Activated CD8-positive, alpha-beta memory T cell treated with anti-CD3 and anti-CD28 coated beads for 36 hours (primary cell): ENCODE data around the gene GPR17. TPM values are rescaled to one million over a fixed set of nuclear protein-coding genes. Genes with fewer than 3 reads are reported as not detected.

Experiments
- CTCF ChIA-PET: fragments of 350-600 bp; sonication (Branson Sonifier 250); formaldehyde crosslinking; loops from one replicate; lab custom pipeline; 2021; ENCODE audit warnings: antibody characterized with exemption; lab: Charles Lee
- POLR2A ChIA-PET: fragments of 350-600 bp; sonication (Branson Sonifier 250); formaldehyde crosslinking; loops from one replicate; lab custom pipeline; 2021; ENCODE audit warnings: antibody characterized with exemption; lab: Charles Lee
- total RNA-seq, 2 experiments: library from RNA; stranded (reverse); gene quantifications; one replicate each; pipeline ENCODE4 v1.2.3, GENCODE V29; 2021

Gene GPR17
- total RNA-seq, 2 experiments from 2014 or later: not detected

- ChIA-PET POLR2A (no interaction called here), CTCF (interaction anchor here (1.0 kb wide), 1 partner anchor 20 kb away, joined by 3 read pairs; no protein-coding TSS in a partner anchor)
Observed at GRCh38 chr2:127674241-127675209, 28.6 kb downstream of the GPR17 start.

GRCh38 chr2:127675331-127676261, 29.6 kb downstream of the GPR17 start, which contains the start of gene LIMS2:
TSS of gene LIMS2 (minus strand) at chr2:127675530. CDS start at chr2:127675024, 506 bp downstream.
- CTCF ChIA-PET: interaction anchor here (1.0 to 1.4 kb wide), 3 partner anchors 19 to 84 kb away, joined by 3 to 6 read pairs (median 4); no protein-coding TSS in a partner anchor
- POLR2A ChIA-PET: interaction anchor here (1.3 kb wide), 1 partner anchor 34 kb away, joined by 5 read pairs; no protein-coding TSS in a partner anchor

- ChIA-PET POLR2A (no interaction called here), CTCF (no interaction called here)
Observed at GRCh38 chr2:127676906-127677305, 31.0 kb downstream of the GPR17 start.

GRCh38 chr2:127678531-127678930, 32.6 kb downstream of the GPR17 start:
- CTCF ChIA-PET: no interaction called here
- POLR2A ChIA-PET: no interaction called here

GRCh38 chr2:127678991-127679390, 33.0 kb downstream of the GPR17 start:
- CTCF ChIA-PET: no interaction called here
- POLR2A ChIA-PET: no interaction called here

- ChIA-PET CTCF (no interaction called here), POLR2A (no interaction called here)
Observed at GRCh38 chr2:127679680-127680361, 33.9 kb downstream of the GPR17 start.

- CTCF ChIA-PET: no interaction called here
- POLR2A ChIA-PET: no interaction called here
Observed at GRCh38 chr2:127680706-127681287, 34.8 kb downstream of the GPR17 start.

- POLR2A ChIA-PET: no interaction called here
Observed at GRCh38 chr2:127681288-127681804, 35.4 kb downstream of the GPR17 start.

GRCh38 chr2:127681976-127682857, 36.3 kb downstream of the GPR17 start:
- ChIA-PET CTCF (interaction anchor here (1.2 kb wide), 1 partner anchor 91 kb away, joined by 4 read pairs; no protein-coding TSS in a partner anchor), POLR2A (no interaction called here)

More at GRCh38 chr2:127681288-127681804, 35.4 kb downstream of the GPR17 start:
- CTCF ChIA-PET: interaction anchor here (1.2 kb wide), 1 partner anchor 90 kb away, joined by 4 read pairs; no protein-coding TSS in a partner anchor

- CTCF ChIA-PET: no interaction called here
Observed at GRCh38 chr2:127683056-127683455, 37.1 kb downstream of the GPR17 start.

GRCh38 chr2:127683757-127684156, 37.8 kb downstream of the GPR17 start:
- POLR2A ChIA-PET: no interaction called here
- CTCF ChIA-PET: no interaction called here

More at GRCh38 chr2:127683056-127683455, 37.1 kb downstream of the GPR17 start:
- POLR2A ChIA-PET: no interaction called here

GRCh38 chr2:127685410-127686080, 39.6 kb downstream of the GPR17 start:
- ChIA-PET CTCF (no interaction called here), POLR2A (no interaction called here)

GRCh38 chr2:127688405-127688804, 42.5 kb downstream of the GPR17 start:
- CTCF ChIA-PET: no interaction called here
- POLR2A ChIA-PET: no interaction called here

- POLR2A ChIA-PET: no interaction called here
- CTCF ChIA-PET: no interaction called here
Observed at GRCh38 chr2:127690696-127691095, 44.7 kb downstream of the GPR17 start.

GRCh38 chr2:127694986-127695385, 49.0 kb downstream of the GPR17 start:
- ChIA-PET POLR2A (no interaction called here), CTCF (interaction anchor here (1.2 kb wide), 1 partner anchor 20 kb away, joined by 3 read pairs; the partner anchor contains the start of gene LIMS2)
